Stimulated activated CD8-positive, alpha-beta memory T cell treated with anti-CD3 and anti-CD28 coated beads, Interleukin-4, amount 100 ng/mL, for 1 hour (primary cell): Measurements from ENCODE around the gene CDC37.
A peak's percentile ranks its signal among the peaks of the same experiment; 100 is the strongest.
"Not testable (repeated sequence)": the region's sequence is repeated elsewhere in the genome, so short reads cannot be mapped to it uniquely, and the experiment has no call there.

Source experiments
- DNase-seq, 2 donors: peaks; one replicate each; pipeline ENCODE4 v3.0.0-alpha.2; 2020; ENCODE audit warnings: low read depth in 2 of 2, low spot score in 1 of 2

Gene CDC37

GRCh38 chr19:10395917-10396316, 7.4 kb downstream of the CDC37 start:
- DNase-seq, result no peak

- DNase-seq, result no peak
Measured at GRCh38 chr19:10395436-10395835, 7.9 kb downstream of the CDC37 start.

- no peak for DNase-seq
Measured at GRCh38 chr19:10395003-10395402, 8.3 kb downstream of the CDC37 start.

- DNase-seq, result no peak
Measured at GRCh38 chr19:10393137-10393536, 10.2 kb downstream of the CDC37 start.

- no peak for DNase-seq
Measured at GRCh38 chr19:10392120-10392519, 11.2 kb downstream of the CDC37 start.

GRCh38 chr19:10390652-10391286, 12.6 kb downstream of the CDC37 start:
- DNase-seq, result peak in 1 of 2 donors; percentile 38

- no peak for DNase-seq
Measured at GRCh38 chr19:10389863-10390262, 13.5 kb downstream of the CDC37 start.

GRCh38 chr19:10388957-10389356, 14.4 kb downstream of the CDC37 start:
- peak; percentile 76 to 87 for DNase-seq

GRCh38 chr19:10384580-10384979, 18.8 kb downstream of the CDC37 start:
- DNase-seq, result no peak

GRCh38 chr19:10383223-10383499, 20.2 kb downstream of the CDC37 start:
- not testable (repeated sequence) for DNase-seq

GRCh38 chr19:10380313-10381102, 22.8 kb downstream of the CDC37 start, which contains the start of gene TYK2:
Gene TYK2, minus strand, starts transcription at chr19:10380572. Its CDS starts 2,166 bp downstream, at chr19:10378406.
- peak; percentile 85 to 88 for DNase-seq

- DNase-seq, result no peak
Measured at GRCh38 chr19:10379880-10380312, 23.4 kb downstream of the CDC37 start.

- DNase-seq, result no peak
Measured at GRCh38 chr19:10378124-10378523, 25.2 kb downstream of the CDC37 start.

GRCh38 chr19:10377140-10377640, 26.2 kb downstream of the CDC37 start:
- not testable (repeated sequence) for DNase-seq

GRCh38 chr19:10374931-10375330, 28.4 kb downstream of the CDC37 start:
- no peak for DNase-seq

- DNase-seq, result no peak
Measured at GRCh38 chr19:10372690-10373089, 30.7 kb downstream of the CDC37 start.

- DNase-seq, result no peak
Measured at GRCh38 chr19:10368101-10368803, 35.1 kb downstream of the CDC37 start.

GRCh38 chr19:10366950-10367512, 36.3 kb downstream of the CDC37 start:
- DNase-seq, result not testable (repeated sequence)

GRCh38 chr19:10365518-10365917, 37.8 kb downstream of the CDC37 start:
- DNase-seq, result no peak

- no peak for DNase-seq
Measured at GRCh38 chr19:10364644-10365043, 38.7 kb downstream of the CDC37 start.

- DNase-seq, result no peak
Measured at GRCh38 chr19:10363789-10364281, 39.5 kb downstream of the CDC37 start.
